HAP-1 (cell line): ENCODE measurements around the gene DTX1.

ENCODE experiments used
- DNase-seq, 2 experiments: peaks; one replicate each; pipeline ENCODE4 v3.0.0-alpha.2; 2016 to 2020; ENCODE audit warnings: low spot score in 2 of 2
- H3K27me3 ChIP-seq: fragments of 250-450 bp; sonication (Bioruptor Pico); 2 replicates; pipeline ENCODE4 v1.5.1; 2020; ENCODE audit warnings: low read depth, mild to moderate bottlenecking, moderate library complexity
- H3K36me3 ChIP-seq: fragments of 250-450 bp; sonication (Bioruptor Pico); replicated peaks from 2 replicates; pipeline ENCODE4 v1.5.1; 2020; ENCODE audit warnings: mild to moderate bottlenecking
- H3K4me1 ChIP-seq: fragments of 250-450 bp; sonication (Bioruptor Pico); 2 replicates; pipeline ENCODE4 v1.5.1; 2020; ENCODE audit warnings: mild to moderate bottlenecking
- H3K4me3 ChIP-seq: fragments of 250-450 bp; sonication (Bioruptor Pico); 2 replicates; pipeline ENCODE4 v1.5.1; 2020; ENCODE audit warnings: mild to moderate bottlenecking, moderate library complexity
- H3K9me3 ChIP-seq: fragments of 250-450 bp; sonication (Bioruptor Pico); 2 replicates; pipeline ENCODE4 v1.5.1; 2020; ENCODE audit warnings: mild to moderate bottlenecking, moderate library complexity
- in situ Hi-C: fragments of 300-500 bp; cut with MboI; formaldehyde crosslinking; loops from 3 replicates; pipeline ENCODE4 v1.14.3; 2020; ENCODE audit warnings: low sequenced_read_pairs, inconsistent platforms, mixed read lengths

DTX1 gene

GRCh38 chr12:113043240-113043639, 13.3 kb upstream of the DTX1 start:
- in situ Hi-C loops: no loop called here

DNA sequence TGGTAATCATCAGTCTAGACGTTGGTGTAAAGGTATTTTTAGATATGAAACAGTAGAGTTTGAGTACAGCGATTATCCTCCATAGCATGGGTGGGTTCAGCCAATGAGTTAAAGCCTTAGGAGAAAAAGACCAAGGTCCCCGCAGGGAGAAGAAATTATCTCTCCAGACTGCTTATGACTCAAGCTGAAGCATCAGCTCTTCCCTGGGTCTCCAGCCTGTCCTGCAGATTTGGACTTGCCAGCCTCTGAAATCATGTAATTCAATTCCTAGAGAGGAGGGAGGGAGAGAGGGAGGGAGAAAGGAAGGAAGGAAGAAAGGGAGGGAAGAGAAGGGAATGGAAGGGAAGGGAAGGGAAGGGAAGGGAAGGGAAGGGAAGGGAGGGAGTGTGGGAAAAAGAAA, 12.0 kb upstream of the DTX1 start:
- H3K9me3 ChIP-seq: no peaks in the 10 kb centered on the region
- peaks cover 10% of the 10 kb centered on the region for H3K27me3 ChIP-seq
- no peaks in the 10 kb centered on the region for H3K36me3 ChIP-seq
- no peak for DNase-seq
- H3K4me3 ChIP-seq: no peak overlapping the region
- in situ Hi-C loops: no loop called here
- H3K4me1 ChIP-seq: no peaks in the 10 kb centered on the region

More at GRCh38 chr12:113043240-113043639, 13.3 kb upstream of the DTX1 start:
- Histone ChIP-seq H3K4me1 (no peaks in the 10 kb centered on the region), H3K9me3 (no peaks in the 10 kb centered on the region), H3K36me3 (no peaks in the 10 kb centered on the region), H3K4me3 (no peak overlapping the region), H3K27me3 (peaks cover 10% of the 10 kb centered on the region)
- DNase-seq: no peak

DNA sequence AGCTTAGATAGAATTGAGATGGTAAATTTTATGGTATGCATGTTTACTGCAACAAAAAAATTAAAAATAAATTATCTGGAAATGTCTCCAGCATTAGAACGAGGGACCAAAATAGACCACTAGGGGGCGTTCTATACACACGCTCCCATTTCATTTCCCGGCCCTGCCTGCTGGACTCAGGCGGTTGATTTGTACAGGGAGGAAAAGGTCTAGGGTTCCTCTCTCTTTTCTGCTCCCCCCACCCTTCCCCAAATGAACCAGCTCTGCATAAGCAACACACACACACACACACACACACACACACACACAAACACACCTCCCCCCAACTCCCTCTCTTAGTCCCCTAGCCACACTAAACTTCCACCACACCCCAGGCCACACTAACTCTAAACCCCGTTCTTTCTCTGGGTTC, 7.8 kb upstream of the DTX1 start:
- DNase-seq: peak; percentile 48 to 78
- Histone ChIP-seq H3K4me1 (no peaks in the 10 kb centered on the region), H3K9me3 (no peaks in the 10 kb centered on the region), H3K27me3 (peaks cover 10% of the 10 kb centered on the region), H3K36me3 (no peaks in the 10 kb centered on the region), H3K4me3 (no peak overlapping the region)
- in situ Hi-C loops: loop anchor here (5.0 kb wide), 1 partner anchor 124 kb away; no protein-coding TSS in a partner anchor

DNA sequence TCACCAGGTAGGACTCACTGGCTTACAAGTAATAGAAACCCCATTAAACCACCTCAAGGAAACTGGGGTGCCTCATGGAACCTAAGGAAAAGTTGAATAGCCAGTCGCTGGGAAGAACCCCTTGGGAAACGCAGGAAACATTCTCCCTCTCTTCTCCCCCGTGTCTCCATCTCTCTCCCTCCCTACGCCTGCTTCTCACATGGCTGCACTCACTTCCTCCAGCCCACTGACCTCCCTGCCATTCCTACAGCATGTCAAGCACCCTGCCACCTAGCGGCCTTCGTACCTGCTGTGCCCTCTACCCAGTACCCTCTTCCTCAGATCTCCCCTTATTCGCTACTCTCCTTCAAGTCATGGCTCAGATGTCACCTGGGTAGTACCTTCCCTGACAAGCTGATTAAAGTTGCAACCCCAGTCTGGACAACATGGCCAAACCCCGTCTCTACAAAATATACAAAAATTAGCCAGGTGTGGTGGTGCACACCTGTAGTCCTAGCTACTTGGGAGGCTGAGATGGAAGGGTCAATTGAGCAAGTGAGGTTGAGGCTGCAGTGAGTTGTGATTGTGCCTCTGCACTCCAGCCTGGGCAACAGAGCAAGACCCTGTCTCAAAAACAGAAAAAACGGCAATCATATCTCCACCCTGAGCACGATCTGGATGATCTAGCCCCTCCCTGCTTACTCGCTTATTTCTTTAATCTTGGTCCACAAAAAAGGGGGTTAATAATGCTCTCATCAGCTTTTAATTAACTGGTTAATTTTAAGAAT, 6.4 kb upstream of the DTX1 start:
- Histone ChIP-seq H3K4me1 (no peaks in the 10 kb centered on the region), H3K9me3 (no peaks in the 10 kb centered on the region), H3K27me3 (peaks cover 13% of the 10 kb centered on the region), H3K36me3 (no peaks in the 10 kb centered on the region), H3K4me3 (no peak overlapping the region)
- DNase-seq: peak in 1 of 2 experiments; percentile 60
- in situ Hi-C loops: loop anchor here (5.0 kb wide), 1 partner anchor 122 kb away; no protein-coding TSS in a partner anchor

GRCh38 chr12:113050795-113051194, 5.7 kb upstream of the DTX1 start:
- Histone ChIP-seq H3K36me3 (no peaks in the 10 kb centered on the region), H3K4me1 (no peaks in the 10 kb centered on the region), H3K27me3 (peaks cover 19% of the 10 kb centered on the region), H3K9me3 (no peaks in the 10 kb centered on the region), H3K4me3 (no peak overlapping the region)
- in situ Hi-C loops: no loop called here
- no peak for DNase-seq

- Histone ChIP-seq H3K4me3 (no peak overlapping the region), H3K36me3 (no peaks in the 10 kb centered on the region), H3K4me1 (no peaks in the 10 kb centered on the region), H3K9me3 (no peaks in the 10 kb centered on the region), H3K27me3 (peaks cover 26% of the 10 kb centered on the region)
- in situ Hi-C loops: no loop called here
- DNase-seq: no peak
Measured at GRCh38 chr12:113051759-113052158, 4.8 kb upstream of the DTX1 start.

DNA sequence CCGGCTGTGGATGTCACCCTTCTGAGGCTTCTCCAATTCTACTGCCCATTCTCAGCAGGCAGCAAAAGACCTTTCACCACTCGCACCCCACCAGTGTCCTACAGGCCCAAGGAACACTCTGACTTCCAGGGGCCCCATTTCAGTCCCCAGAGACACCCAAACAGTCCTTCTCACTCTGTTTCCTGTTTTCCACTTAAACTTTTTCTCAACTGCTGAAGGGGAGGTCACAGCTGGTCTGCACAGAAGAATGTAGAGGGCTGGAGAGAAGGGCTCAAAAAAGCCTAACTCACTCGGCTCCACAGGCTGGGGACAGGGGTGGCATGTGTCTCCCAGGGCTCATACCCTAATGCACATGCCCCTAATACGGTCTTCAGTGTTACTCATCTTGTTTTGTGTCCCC, 4.2 kb upstream of the DTX1 start:
- H3K27me3 ChIP-seq: peaks cover 29% of the 10 kb centered on the region
- H3K9me3 ChIP-seq: no peaks in the 10 kb centered on the region
- no peaks in the 10 kb centered on the region for H3K4me1 ChIP-seq
- DNase-seq: no peak
- H3K4me3 ChIP-seq: no peak overlapping the region
- H3K36me3 ChIP-seq: no peaks in the 10 kb centered on the region
- in situ Hi-C loops: no loop called here

DNA sequence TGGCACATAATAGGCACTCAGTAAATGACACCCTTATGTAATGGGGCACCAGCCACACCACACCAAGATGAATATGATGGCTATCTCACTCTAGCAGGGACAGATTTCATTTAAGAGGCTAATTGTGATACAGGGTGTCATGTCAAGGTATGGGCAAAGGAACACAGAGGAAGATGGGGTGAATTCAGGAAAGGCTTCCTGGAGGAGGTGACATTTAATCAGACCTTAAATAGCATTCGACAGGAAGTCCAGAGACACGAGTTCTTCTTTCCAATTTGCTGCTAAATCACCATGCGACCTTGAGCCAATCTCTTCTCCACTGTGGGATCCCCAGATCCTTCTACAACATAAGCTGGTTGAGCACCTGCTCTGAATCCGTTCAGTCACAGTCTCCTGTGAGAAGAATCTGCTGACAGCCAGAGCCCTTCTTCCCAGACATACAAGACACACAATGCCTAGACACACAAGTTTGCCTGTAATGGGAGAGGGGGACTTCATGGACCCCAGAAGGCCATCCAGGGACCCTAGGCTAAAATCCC, 1.5 kb upstream of the DTX1 start:
- Histone ChIP-seq H3K36me3 (no peaks in the 10 kb centered on the region), H3K9me3 (no peaks in the 10 kb centered on the region), H3K4me1 (no peaks in the 10 kb centered on the region), H3K27me3 (peaks cover 29% of the 10 kb centered on the region), H3K4me3 (no peak overlapping the region)
- DNase-seq: no peak
- in situ Hi-C loops: no loop called here

DNA sequence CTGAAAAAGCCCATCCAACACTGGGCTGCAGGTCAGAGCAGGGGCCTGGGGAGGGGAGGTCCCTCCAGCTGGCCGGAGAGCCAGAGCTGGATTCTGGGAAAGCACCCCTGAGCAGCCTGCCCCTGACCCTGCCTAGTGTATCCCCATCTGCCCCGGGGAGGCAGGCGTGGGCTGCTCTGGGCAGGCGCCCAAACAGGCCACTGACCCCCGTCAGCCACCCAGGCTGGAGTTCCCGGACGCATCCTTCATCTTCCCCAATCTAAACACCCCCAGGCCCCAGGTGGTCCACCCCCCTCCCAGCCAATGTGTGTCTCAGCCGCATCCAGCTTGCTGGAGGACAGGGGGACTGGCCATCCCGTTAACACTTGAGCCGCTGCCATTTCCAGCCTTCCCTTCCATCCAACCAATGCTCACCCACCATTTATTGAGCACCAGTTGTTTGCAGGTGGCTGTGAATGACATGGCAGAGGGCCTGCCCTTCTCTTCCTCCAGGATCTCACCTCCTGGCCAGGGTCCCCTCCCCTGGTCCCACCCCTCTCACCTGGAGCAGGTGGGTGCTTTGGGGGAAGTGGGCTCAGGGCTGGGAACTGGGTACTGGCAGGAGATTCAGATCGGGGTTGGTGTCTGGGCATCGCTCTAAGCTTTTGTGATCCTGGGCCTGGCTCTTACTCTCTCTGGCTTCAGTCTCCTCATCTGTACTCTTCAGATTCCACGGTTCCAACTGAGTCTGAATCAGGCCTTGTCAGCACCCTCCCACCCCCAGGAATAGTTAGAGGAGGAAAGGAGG, 743 bp upstream of the DTX1 start:
- in situ Hi-C loops: no loop called here
- DNase-seq: no peak
- Histone ChIP-seq H3K27me3 (peaks cover 30% of the 10 kb centered on the region), H3K4me1 (no peaks in the 10 kb centered on the region), H3K36me3 (no peaks in the 10 kb centered on the region), H3K4me3 (no peak overlapping the region), H3K9me3 (no peaks in the 10 kb centered on the region)

DNA sequence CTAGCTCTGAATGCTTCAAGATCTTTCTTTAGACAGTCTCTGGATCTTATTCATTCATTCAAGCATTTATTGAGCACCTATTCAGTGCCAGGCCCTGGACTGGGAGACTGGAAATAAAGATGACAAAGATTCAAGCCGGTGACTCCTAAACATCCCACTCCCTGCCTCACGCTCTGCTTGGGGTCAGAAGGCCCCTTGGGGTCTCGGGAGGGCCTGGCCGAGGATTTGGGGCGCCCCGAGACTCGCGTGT, 224 bp upstream of the DTX1 start:
- Histone ChIP-seq H3K36me3 (no peaks in the 10 kb centered on the region), H3K27me3 (peaks cover 33% of the 10 kb centered on the region), H3K4me3 (peak overlapping the region; percentile 32), H3K9me3 (no peaks in the 10 kb centered on the region), H3K4me1 (no peaks in the 10 kb centered on the region)
- no peak for DNase-seq
- in situ Hi-C loops: no loop called here

GRCh38 chr12:113057565-113058485, 1.3 kb downstream of the DTX1 start:
- in situ Hi-C loops: no loop called here
- peaks cover 35% of the 10 kb centered on the region for H3K27me3 ChIP-seq
- no peaks in the 10 kb centered on the region for H3K4me1 ChIP-seq
- H3K9me3 ChIP-seq: no peaks in the 10 kb centered on the region
- H3K36me3 ChIP-seq: no peaks in the 10 kb centered on the region
- no peak for DNase-seq
- H3K4me3 ChIP-seq: no peak overlapping the region

- DNase-seq: no peak
- Histone ChIP-seq H3K36me3 (no peaks in the 10 kb centered on the region), H3K9me3 (no peaks in the 10 kb centered on the region), H3K4me1 (no peaks in the 10 kb centered on the region), H3K4me3 (no peak overlapping the region), H3K27me3 (peaks cover 35% of the 10 kb centered on the region)
- in situ Hi-C loops: no loop called here
Measured at GRCh38 chr12:113058553-113058952, 2.0 kb downstream of the DTX1 start.

DNA sequence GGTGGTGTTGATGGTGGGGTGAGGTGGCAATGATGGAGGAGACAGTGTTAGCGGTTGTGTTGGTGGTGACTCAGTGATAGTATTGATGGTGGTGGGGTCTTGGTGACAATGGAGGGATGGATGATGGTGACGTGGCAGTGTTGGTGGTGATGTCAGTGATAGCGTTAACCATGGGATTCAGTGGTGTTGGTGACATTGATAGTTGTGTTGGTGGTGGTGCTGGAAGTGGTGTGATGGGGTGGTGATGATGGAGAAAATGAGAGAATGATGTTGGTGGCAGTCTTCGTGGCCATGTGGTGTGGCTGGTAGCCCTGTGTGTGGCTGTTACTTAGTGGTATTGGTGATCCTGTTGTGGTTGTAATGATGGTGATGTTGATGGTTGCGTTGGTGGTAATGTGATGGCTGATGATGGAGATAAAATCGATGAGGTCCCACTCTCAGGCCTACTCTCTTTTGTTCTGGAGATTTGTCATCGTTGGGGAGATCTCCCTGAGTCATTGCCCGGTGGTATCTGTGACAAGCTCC, 2.6 kb downstream of the DTX1 start:
- Histone ChIP-seq H3K27me3 (peaks cover 32% of the 10 kb centered on the region), H3K9me3 (no peaks in the 10 kb centered on the region), H3K4me1 (no peaks in the 10 kb centered on the region), H3K4me3 (no peak overlapping the region), H3K36me3 (no peaks in the 10 kb centered on the region)
- in situ Hi-C loops: no loop called here
- no peak for DNase-seq
